ENCODE measurements around the gene CAMKMT.

- TF ChIP-seq CTCF (IDR thresholded peaks at IDR 0.05) (no peak), POLR2A (IDR thresholded peaks at IDR 0.05) (no peak)
These were observed 220.7 kb downstream of the CAMKMT start for GRCh38 chr2:44582363-44583008.
